Ovary (tissue), 3 donors: ENCODE measurements around the gene CD247.

Experiments used
- EP300 ChIP-seq: sonication (generic); formaldehyde crosslinking; IDR thresholded peaks from one replicate; pipeline ENCODE4 v1.6.1; 2017; ENCODE audit warnings: antibody characterized with exemption
- POLR2A ChIP-seq: fragments of 450-650 bp; IDR thresholded peaks from one replicate; pipeline ENCODE4 v1.6.1; 2017; ENCODE audit warnings: antibody characterized with exemption, mild to moderate bottlenecking, moderate library complexity
- TF ChIP-seq, protein P1 (sequence below), 3 donors: fragments of 450-650 bp in 2 of 3; fragments of 200-600 bp in 1 of 3; IDR thresholded peaks; one replicate each; pipeline versions ENCODE4 v1.5.1 to v1.8.0; 2016 to 2022; ENCODE audit warnings: antibody characterized with exemption in 3 of 3, mild to moderate bottlenecking in 1 of 3
- donor health status: DM: no; HTN: no; CAD: no.

DNA sequence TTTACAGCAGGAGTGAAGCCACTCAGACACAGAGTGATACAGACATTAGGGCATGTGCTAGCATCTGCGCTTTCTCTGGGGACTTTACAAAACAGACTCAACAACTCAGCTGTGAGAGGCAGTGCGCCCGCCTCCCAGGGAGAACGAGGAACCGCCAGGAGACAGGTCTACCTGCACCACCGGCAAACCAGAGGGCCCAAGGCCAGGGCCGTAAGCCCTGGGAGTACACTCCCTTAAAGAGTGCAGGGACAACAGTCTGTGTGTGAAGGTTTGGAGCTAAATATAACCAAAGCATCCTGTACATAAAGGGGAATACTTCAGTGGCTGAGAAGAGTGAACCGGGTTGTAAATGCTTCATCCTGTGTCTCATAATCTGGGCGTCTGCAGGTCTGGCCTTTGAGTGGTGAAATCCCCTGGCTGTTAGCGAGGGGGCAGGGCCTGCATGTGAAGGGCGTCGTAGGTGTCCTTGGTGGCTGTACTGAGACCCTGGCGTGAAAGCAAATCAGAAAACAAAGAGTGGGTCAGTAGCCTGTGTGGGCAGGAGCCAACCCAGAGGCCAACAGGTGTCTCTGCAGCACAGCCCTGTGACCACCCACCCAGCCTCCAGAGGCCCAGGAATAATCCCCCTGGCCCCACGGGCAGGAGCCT, 86.9 kb downstream of the CD247 start:
- TF ChIP-seq, protein P1, sequence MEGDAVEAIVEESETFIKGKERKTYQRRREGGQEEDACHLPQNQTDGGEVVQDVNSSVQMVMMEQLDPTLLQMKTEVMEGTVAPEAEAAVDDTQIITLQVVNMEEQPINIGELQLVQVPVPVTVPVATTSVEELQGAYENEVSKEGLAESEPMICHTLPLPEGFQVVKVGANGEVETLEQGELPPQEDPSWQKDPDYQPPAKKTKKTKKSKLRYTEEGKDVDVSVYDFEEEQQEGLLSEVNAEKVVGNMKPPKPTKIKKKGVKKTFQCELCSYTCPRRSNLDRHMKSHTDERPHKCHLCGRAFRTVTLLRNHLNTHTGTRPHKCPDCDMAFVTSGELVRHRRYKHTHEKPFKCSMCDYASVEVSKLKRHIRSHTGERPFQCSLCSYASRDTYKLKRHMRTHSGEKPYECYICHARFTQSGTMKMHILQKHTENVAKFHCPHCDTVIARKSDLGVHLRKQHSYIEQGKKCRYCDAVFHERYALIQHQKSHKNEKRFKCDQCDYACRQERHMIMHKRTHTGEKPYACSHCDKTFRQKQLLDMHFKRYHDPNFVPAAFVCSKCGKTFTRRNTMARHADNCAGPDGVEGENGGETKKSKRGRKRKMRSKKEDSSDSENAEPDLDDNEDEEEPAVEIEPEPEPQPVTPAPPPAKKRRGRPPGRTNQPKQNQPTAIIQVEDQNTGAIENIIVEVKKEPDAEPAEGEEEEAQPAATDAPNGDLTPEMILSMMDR (IDR thresholded peaks at IDR 0.05), result no peak
- no peak for TF ChIP-seq POLR2A
- no peak for TF ChIP-seq EP300
